HG02870 (cell line): ENCODE data around the gene KRT6C.

Experiments
- ATAC-seq: cut with Tn5 transposase; IDR thresholded peaks from one replicate; pipeline ENCODE4 v1.9.1; 2021; ENCODE audit warnings: mild to moderate bottlenecking, moderate library complexity; ENCODE audit not compliant: unreplicated experiment

KRT6C gene

DNA sequence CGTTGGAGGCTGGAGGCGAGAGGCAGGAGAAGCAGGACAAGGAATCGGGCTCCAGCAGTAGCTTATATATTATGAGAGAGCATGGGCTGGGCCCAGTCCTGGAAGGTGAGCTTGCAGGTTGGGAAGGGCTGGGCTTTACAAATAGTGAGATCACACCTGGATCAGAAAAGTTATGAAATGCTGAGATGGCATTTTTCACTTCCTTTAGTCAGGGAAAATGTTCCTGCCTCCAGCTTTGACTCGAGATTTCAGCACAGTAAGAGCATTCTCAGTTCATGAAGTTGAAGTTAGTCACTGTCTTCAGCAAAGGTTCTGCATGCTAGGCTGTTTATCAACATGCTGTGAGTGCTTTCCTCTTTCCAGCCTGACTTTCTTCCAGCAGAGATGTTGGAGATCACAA lies at the start of gene KRT6C:
Gene KRT6C (minus strand): TSS at position 38 of the 400 bp plus-strand sequence. CDS start 68 bp downstream, outside the sequence.
- ATAC-seq = no peak

GRCh38 chr12:52522346-52523011 lies 48.9 kb upstream of the KRT6C start:
- no peak for ATAC-seq

GRCh38 chr12:52521568-52522266 lies 48.1 kb upstream of the KRT6C start:
- ATAC-seq = no peak

DNA sequence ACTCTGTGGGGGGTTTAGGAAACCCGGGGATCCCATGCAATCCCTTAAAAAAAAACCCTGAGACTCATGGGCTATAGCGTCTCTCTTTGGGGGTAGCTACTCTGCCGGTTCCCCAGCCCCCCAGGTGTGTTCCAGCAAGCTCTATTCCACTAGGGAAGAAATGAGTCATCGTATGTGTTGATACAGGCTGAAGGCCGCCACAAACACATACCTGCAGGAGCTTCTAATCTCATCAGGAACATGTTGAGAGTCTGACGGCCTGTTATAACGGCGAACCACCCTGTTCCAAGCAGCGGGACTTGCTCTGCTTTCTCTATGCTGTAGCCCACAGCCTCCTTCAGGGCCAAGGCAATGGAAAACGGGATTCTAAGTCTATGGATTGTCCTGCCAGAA lies 47.6 kb upstream of the KRT6C start:
- no peak for ATAC-seq

GRCh38 chr12:52519826-52520662 lies 46.4 kb upstream of the KRT6C start, which contains the start of gene KRT5:
TSS of gene KRT5 (minus strand) at chr12:52520394. CDS start at chr12:52520296, 98 bp downstream.
- no peak for ATAC-seq

DNA sequence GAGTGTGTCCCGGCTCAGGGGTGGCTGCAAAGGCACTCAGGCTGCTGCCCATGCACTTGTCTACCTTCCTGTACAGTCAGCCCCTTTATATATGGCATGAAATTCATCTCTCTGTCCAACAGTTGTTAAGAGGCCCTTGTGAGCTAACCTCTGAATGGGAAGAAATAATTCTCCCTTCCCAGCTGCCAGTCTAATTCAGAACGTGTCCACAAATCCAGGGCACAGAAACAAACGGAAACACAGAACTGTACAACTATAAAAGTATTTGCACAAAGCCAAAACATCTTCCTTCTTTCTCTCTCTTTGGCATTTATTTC lies 45.7 kb upstream of the KRT6C start:
- ATAC-seq = no peak

GRCh38 chr12:52518574-52519386 lies 45.2 kb upstream of the KRT6C start:
- no peak for ATAC-seq

DNA sequence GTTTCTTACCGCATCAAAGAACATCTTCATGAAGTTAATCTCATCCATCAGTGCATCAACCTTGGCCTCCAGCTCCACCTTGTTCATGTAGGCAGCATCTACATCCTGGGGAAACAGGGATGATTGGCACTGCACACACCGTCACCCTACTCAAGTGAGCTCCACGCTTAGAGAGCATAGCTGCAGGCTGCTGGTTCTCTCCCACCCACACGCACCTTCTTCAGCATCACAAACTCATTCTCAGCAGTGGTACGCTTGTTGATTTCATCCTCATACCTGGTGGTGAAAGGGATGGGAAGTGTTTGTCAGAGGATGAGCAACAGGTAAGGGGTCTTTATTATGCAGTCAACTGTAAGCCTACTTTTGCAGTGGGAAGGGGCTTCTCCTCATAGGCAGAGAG lies 44.3 kb upstream of the KRT6C start:
- no peak for ATAC-seq

- no peak for ATAC-seq
Observed at GRCh38 chr12:52517005-52517835, 43.6 kb upstream of the KRT6C start.

DNA sequence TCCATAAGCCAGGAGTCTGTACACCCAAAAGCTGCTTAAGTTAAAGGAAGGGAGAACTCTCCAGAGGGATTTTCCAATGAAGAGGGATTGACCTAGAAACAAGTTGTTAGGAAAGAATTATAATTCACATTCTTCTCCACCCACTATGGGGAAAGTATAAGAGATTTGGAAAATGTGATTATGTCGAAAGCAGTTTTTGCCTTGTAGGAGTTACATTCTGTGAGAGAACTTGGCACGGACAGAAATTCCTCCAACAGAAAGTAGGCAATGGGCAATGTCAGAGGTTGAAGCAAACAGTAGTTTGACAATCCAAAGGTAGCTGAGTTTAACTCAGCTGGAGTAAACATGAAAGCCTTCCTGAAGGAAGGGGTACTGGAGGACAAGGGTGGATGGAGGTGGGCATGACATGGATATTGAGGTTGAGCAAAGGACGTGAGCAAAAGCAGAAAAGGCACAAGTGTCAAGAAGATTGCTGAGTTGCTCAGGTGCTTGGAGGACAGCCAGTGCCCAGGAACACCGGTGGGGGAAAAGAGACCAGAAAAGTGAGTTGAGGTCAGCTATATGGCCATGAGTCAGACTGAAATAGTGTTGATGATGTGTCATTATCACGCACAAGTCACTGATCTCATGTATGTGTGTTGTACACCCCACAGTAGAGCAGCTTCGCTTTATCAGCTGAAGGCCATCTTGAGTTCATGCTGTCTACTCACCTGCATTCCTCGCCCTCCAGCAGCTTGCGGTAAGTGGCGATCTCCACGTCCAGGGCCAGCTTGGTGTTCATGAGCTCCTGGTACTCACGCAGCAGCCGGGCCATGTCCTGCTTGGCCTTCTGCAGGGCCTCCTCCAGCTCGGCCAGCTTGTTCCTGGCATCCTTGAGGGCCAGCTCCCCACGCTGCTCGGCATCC lies 42.6 kb upstream of the KRT6C start:
- ATAC-seq = no peak

GRCh38 chr12:52515319-52515646 lies 41.7 kb upstream of the KRT6C start:
- ATAC-seq = no peak

GRCh38 chr12:52514471-52515318 lies 41.1 kb upstream of the KRT6C start:
- ATAC-seq = no peak

DNA sequence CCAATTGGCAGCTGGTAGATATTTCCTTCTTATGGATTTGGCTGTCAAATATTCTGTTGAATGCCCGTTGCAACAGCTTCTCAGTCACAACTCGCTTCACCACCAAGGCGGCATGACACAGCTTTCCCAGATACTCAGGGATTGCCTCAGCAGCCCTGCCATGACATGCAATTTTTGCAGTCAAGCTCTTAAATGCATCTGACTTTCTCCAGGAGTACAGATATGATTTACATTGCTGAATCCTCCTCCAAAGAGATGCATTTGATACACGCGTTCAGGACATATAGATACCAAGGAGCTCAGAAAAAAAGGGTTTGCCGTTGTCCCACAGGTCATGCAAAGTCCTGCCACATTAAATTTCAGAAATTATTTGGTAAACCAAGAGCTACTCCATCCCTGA lies 40.1 kb upstream of the KRT6C start:
- ATAC-seq = no peak

DNA sequence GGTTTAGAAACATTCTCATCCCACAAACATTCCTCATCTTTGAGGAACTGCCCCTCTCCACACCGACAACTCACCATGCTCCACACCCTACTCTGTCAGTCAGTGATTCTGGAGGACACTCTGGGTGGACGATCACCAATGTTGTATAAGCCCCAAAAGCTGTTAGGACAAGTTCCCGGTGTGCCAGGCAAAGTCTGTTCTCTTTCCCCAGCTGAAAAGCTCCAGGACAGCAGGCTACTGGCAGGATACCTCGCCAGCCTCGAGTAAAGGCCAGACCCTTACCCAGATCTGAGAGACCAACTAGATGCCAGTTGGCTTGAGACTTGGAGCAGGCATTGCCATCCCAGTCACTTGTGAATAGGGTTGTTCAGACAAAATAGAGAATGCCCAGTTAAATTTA lies 34.6 kb upstream of the KRT6C start:
- no peak for ATAC-seq

GRCh38 chr12:52506858-52507715 lies 33.5 kb upstream of the KRT6C start:
- ATAC-seq = no peak

DNA sequence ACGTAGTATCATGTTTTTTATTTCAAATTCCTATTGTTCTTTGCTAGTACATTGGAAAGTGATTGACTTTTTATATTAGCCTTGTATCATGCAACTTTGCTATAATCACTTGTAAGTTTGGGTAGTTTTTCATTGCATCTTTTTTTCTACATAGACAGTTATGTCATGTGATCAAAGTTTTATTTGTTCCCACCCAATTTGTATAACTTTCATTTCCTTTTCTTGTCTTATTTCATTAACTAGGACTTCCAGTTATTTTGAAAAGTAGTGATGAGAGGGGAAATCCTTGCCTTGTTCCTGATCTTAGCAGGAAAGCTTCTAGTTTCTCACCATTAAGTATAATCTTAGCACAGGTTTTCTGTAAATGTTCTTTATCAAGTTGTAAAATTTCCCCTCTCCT lies 29.3 kb upstream of the KRT6C start:
- no peak for ATAC-seq

DNA sequence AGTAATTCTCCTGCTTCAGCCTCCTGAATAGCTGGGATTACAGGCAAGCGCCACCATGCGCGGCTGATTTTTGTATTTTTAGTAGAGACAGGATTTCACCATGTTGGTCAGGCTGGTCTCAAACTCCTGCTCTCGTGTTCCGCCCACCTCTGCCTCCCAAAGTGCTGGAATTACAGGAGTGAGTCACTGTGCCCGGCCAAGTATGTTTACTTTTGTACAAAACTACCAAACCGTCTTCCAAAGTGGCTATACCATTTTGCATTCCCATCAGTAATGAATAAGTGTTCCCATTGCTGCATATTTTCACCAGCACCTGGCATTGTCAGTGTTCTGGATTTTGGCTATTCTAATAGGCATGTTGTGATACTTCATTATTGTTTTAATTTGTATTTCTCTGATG lies 27.9 kb upstream of the KRT6C start:
- no peak for ATAC-seq
